Neural progenitor cell (in vitro differentiated cells): Measurements from ENCODE around the gene SYNM. TPM values are rescaled to one million over a fixed set of nuclear protein-coding genes. Genes with fewer than 3 reads are reported as not detected.

Experiments
- DNase-seq: peaks from one replicate; pipeline ENCODE4 v3.0.0-alpha.2; 2016; ENCODE audit warnings: low spot score
- H2AFZ ChIP-seq: fragments of 200-600 bp; sonication (generic); replicated peaks from 2 replicates; pipeline ENCODE4 v1.6.1; 2016; ENCODE audit warnings: antibody characterized with exemption
- H3F3A ChIP-seq: fragments of 200-600 bp; sonication (generic); 2 replicates; pipeline ENCODE4 v1.6.1; 2016; ENCODE audit warnings: antibody characterized with exemption, low read depth
- H3K27ac ChIP-seq: fragments of 200-600 bp; sonication (generic); 2 replicates; pipeline ENCODE4 v1.5.1; 2016; ENCODE audit warnings: mild to moderate bottlenecking
- H3K27me3 ChIP-seq: fragments of 200-600 bp; sonication (generic); 2 replicates; pipeline ENCODE4 v1.6.1; 2016; ENCODE audit warnings: mild to moderate bottlenecking, moderate library complexity
- H3K36me3 ChIP-seq: fragments of 200-600 bp; sonication (generic); 2 replicates; pipeline ENCODE4 v1.5.1; 2016
- H3K4me1 ChIP-seq: fragments of 200-600 bp; sonication (generic); 2 replicates; pipeline ENCODE4 v1.6.1; 2016; ENCODE audit warnings: mixed run types
- H3K4me2 ChIP-seq: fragments of 200-600 bp; sonication (generic); 2 replicates; pipeline ENCODE4 v1.6.1; 2016
- H3K4me3 ChIP-seq: fragments of 200-600 bp; sonication (generic); 2 replicates; pipeline ENCODE4 v1.5.1; 2016
- H3K79me2 ChIP-seq: fragments of 200-600 bp; sonication (generic); 2 replicates; pipeline ENCODE4 v1.6.1; 2016; ENCODE audit warnings: low read depth
- H3K9ac ChIP-seq: fragments of 200-600 bp; sonication (generic); 2 replicates; pipeline ENCODE4 v1.6.1; 2016
- H3K9me3 ChIP-seq: fragments of 200-600 bp; sonication (generic); 2 replicates; pipeline ENCODE4 v1.5.1; 2016; ENCODE audit warnings: low read depth
- H4K20me1 ChIP-seq: fragments of 200-600 bp; sonication (generic); 2 replicates; pipeline ENCODE4 v1.6.1; 2016; ENCODE audit warnings: low read depth
- H3K27ac Mint-ChIP-seq: 3 replicates; pipeline ENCODE4 v1.8.0; 2021; ENCODE audit warnings: mixed read lengths
- H3K27me3 Mint-ChIP-seq: 2 replicates; pipeline ENCODE4 v1.8.0; 2022; ENCODE audit warnings: low read depth, mild to moderate bottlenecking, inconsistent platforms, moderate library complexity, mixed read lengths; ENCODE audit not compliant: insufficient read depth
- H3K36me3 Mint-ChIP-seq: 3 replicates; pipeline ENCODE4 v1.8.0; 2021; ENCODE audit warnings: mixed read lengths
- H3K4me1 Mint-ChIP-seq: 3 replicates; pipeline ENCODE4 v1.8.0; 2021; ENCODE audit warnings: mixed read lengths
- H3K4me3 Mint-ChIP-seq: 3 replicates; pipeline ENCODE4 v1.8.0; 2021; ENCODE audit warnings: mild to moderate bottlenecking, moderate library complexity, mixed read lengths
- H3K9me3 Mint-ChIP-seq: 3 replicates; pipeline ENCODE4 v1.8.0; 2020; ENCODE audit warnings: mixed read lengths
- EZH2 ChIP-seq: fragments of 200-600 bp; sonication (generic); IDR thresholded peaks from 2 replicates; pipeline ENCODE4 v1.6.1; 2017; ENCODE audit warnings: antibody characterized with exemption, mild to moderate bottlenecking, moderate library complexity
- EZH2phosphoT487 ChIP-seq: fragments of 200-600 bp; sonication (generic); IDR thresholded peaks from 2 replicates; pipeline ENCODE4 v1.6.1; 2017; ENCODE audit warnings: antibody characterized with exemption
- total RNA-seq: library from RNA; depleted of rRNA; stranded (reverse); fragments of >200 nt; gene quantifications from 2 replicates; pipeline ENCODE4 v1.2.3, GENCODE V29; 2015; ENCODE audit warnings: low replicate concordance
- TF ChIP-seq, protein P1 (sequence below): fragments of 200-600 bp; sonication (generic); IDR thresholded peaks from 2 replicates; pipeline ENCODE4 v1.5.1; 2017; ENCODE audit warnings: antibody characterized with exemption, mild to moderate bottlenecking

Gene SYNM
- total RNA-seq, 1 donor from 2014 or later, result 0.97 TPM

- Histone ChIP-seq H3K4me1 (peaks cover 4% of the 10 kb centered on the region), H3F3A (no peaks in the 10 kb centered on the region), H3K9me3 (no peaks in the 10 kb centered on the region), H2AFZ (no peak overlapping the region), H3K79me2 (no peaks in the 10 kb centered on the region), H3K4me2 (no peak overlapping the region), H3K4me3 (no peak overlapping the region), H3K9ac (no peak overlapping the region), H3K27me3 (no peaks in the 10 kb centered on the region), H3K36me3 (no peaks in the 10 kb centered on the region), H4K20me1 (no peaks in the 10 kb centered on the region), H3K27ac (no peak overlapping the region)
- Mint-ChIP-seq H3K27ac (no peak overlapping the region), H3K27me3 (peaks cover 3% of the 10 kb centered on the region), H3K4me1 (peaks cover 12% of the 10 kb centered on the region), H3K36me3 (peaks cover 19% of the 10 kb centered on the region), H3K9me3 (peaks cover 3% of the 10 kb centered on the region), H3K4me3 (no peak overlapping the region)
- TF ChIP-seq, protein P1, sequence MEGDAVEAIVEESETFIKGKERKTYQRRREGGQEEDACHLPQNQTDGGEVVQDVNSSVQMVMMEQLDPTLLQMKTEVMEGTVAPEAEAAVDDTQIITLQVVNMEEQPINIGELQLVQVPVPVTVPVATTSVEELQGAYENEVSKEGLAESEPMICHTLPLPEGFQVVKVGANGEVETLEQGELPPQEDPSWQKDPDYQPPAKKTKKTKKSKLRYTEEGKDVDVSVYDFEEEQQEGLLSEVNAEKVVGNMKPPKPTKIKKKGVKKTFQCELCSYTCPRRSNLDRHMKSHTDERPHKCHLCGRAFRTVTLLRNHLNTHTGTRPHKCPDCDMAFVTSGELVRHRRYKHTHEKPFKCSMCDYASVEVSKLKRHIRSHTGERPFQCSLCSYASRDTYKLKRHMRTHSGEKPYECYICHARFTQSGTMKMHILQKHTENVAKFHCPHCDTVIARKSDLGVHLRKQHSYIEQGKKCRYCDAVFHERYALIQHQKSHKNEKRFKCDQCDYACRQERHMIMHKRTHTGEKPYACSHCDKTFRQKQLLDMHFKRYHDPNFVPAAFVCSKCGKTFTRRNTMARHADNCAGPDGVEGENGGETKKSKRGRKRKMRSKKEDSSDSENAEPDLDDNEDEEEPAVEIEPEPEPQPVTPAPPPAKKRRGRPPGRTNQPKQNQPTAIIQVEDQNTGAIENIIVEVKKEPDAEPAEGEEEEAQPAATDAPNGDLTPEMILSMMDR, result no peak
- TF ChIP-seq EZH2 (no peak), EZH2phosphoT487 (no peak)
- DNase-seq, result no peak
These were observed 76.1 kb downstream of the SYNM start for GRCh38 chr15:99180964-99181306.

- Histone ChIP-seq H3K27me3 (no peaks in the 10 kb centered on the region), H3K27ac (no peak overlapping the region), H3K9ac (no peak overlapping the region), H3F3A (no peaks in the 10 kb centered on the region), H4K20me1 (no peaks in the 10 kb centered on the region), H3K4me1 (peaks cover 5% of the 10 kb centered on the region), H3K79me2 (no peaks in the 10 kb centered on the region), H3K36me3 (no peaks in the 10 kb centered on the region), H3K9me3 (no peaks in the 10 kb centered on the region), H3K4me2 (no peak overlapping the region), H2AFZ (no peak overlapping the region), H3K4me3 (no peak overlapping the region)
- Mint-ChIP-seq H3K4me3 (no peak overlapping the region), H3K36me3 (peaks cover 19% of the 10 kb centered on the region), H3K27ac (no peak overlapping the region), H3K9me3 (peaks cover 3% of the 10 kb centered on the region), H3K27me3 (peaks cover 3% of the 10 kb centered on the region), H3K4me1 (peaks cover 12% of the 10 kb centered on the region)
- DNase-seq, result no peak
- TF ChIP-seq, protein P1, result no peak
- TF ChIP-seq EZH2 (no peak), EZH2phosphoT487 (no peak)
These were observed 76.7 kb downstream of the SYNM start for GRCh38 chr15:99181545-99181971.

DNA sequence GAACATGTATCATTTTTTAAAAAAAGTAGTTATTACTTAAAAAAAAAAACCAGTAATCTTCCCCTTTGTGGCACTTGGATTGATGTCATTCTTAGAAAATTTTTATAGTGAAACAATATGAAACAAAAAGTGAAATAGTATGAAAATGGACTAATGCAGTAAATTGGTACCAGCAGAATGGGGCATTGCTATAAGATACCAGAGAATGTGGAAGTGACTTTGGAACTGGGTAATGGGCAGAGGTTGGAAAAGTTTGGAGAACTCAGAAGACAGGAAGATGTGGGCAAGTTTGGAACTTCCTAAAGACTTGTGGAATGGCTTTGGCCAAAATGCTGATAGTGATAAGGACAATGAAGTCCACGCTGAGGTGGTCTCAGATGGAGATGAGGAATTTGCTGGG lies 77.9 kb downstream of the SYNM start:
- Histone ChIP-seq H3K27ac (no peak overlapping the region), H3K9ac (no peak overlapping the region), H2AFZ (no peak overlapping the region), H4K20me1 (no peaks in the 10 kb centered on the region), H3F3A (no peaks in the 10 kb centered on the region), H3K9me3 (no peaks in the 10 kb centered on the region), H3K79me2 (no peaks in the 10 kb centered on the region), H3K36me3 (no peaks in the 10 kb centered on the region), H3K4me1 (peaks cover 5% of the 10 kb centered on the region), H3K4me3 (no peak overlapping the region), H3K4me2 (no peak overlapping the region), H3K27me3 (no peaks in the 10 kb centered on the region)
- no peak overlapping the region for H3K27ac Mint-ChIP-seq
- no peak for DNase-seq
- H3K4me3 Mint-ChIP-seq, result no peak overlapping the region
- peaks cover 3% of the 10 kb centered on the region for H3K27me3 Mint-ChIP-seq
- H3K36me3 Mint-ChIP-seq, result peaks cover 23% of the 10 kb centered on the region
- TF ChIP-seq EZH2, result no peak
- TF ChIP-seq, protein P1, result no peak
- TF ChIP-seq EZH2phosphoT487, result no peak
- H3K4me1 Mint-ChIP-seq, result peaks cover 12% of the 10 kb centered on the region
- peaks cover 3% of the 10 kb centered on the region for H3K9me3 Mint-ChIP-seq

Other genes with a start within 250 kb of the SYNM start
- not detected in 2 replicates for gene PGPEP1L, start 97.3 kb upstream of the SYNM start, total RNA-seq
- gene TTC23, start 144.5 kb downstream of the SYNM start, total RNA-seq, result 35.2 and 45.3 TPM in 2 replicates
- gene LRRC28, start 146.4 kb downstream of the SYNM start, total RNA-seq, result 34.5 and 37.5 TPM in 2 replicates